LNCaP clone FGC (cell line): ENCODE results near the gene MCM7.
A peak's percentile ranks its signal among the peaks of the same experiment; 100 is the strongest.
"Not testable (repeated sequence)": the region's sequence is repeated elsewhere in the genome, so short reads cannot be mapped to it uniquely, and the experiment has no call there.

Source experiments
- DNase-seq: peaks from one replicate; pipeline ENCODE4 v3.0.0-alpha.2; 2011; ENCODE audit warnings: low read depth
- H3K4me3 ChIP-seq: 2 replicates; pipeline ENCODE4 v1.5.1; 2011; ENCODE audit warnings: mild to moderate bottlenecking, low read depth, low read length, control low read depth
- TF ChIP-seq, protein P1 (sequence below): IDR thresholded peaks from 2 replicates; pipeline ENCODE4 v1.5.1; 2012; ENCODE audit warnings: mild to moderate bottlenecking; ENCODE audit not compliant: control insufficient read depth, insufficient read depth; ENCODE audit errors: extremely low read depth

The MCM7 gene

GRCh38 chr7:100101016-100101862 lies at the start of gene MCM7, which contains the start of gene AP4M1:
MCM7 (minus strand) TSS chr7:100101397; CDS start chr7:100101294, 103 bp downstream.
AP4M1 (plus strand) TSS chr7:100101643; CDS start chr7:100101715, 72 bp downstream.
- TF ChIP-seq, protein P1, sequence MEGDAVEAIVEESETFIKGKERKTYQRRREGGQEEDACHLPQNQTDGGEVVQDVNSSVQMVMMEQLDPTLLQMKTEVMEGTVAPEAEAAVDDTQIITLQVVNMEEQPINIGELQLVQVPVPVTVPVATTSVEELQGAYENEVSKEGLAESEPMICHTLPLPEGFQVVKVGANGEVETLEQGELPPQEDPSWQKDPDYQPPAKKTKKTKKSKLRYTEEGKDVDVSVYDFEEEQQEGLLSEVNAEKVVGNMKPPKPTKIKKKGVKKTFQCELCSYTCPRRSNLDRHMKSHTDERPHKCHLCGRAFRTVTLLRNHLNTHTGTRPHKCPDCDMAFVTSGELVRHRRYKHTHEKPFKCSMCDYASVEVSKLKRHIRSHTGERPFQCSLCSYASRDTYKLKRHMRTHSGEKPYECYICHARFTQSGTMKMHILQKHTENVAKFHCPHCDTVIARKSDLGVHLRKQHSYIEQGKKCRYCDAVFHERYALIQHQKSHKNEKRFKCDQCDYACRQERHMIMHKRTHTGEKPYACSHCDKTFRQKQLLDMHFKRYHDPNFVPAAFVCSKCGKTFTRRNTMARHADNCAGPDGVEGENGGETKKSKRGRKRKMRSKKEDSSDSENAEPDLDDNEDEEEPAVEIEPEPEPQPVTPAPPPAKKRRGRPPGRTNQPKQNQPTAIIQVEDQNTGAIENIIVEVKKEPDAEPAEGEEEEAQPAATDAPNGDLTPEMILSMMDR: no peak
- peak within 1 kb of the TSS; percentile 64 for H3K4me3 ChIP-seq
- DNase-seq: peak; percentile 96

- peak within 1 kb of the TSS; percentile 99 for H3K4me3 ChIP-seq
- peak; percentile 99 for DNase-seq
- TF ChIP-seq, protein P1: no peak
Measured at GRCh38 chr7:100148559-100149328, 47.5 kb upstream of the MCM7 start, which contains the start of gene LAMTOR4. LAMTOR4 (plus strand) TSS chr7:100148918; CDS start chr7:100148973, 55 bp downstream.

DNA sequence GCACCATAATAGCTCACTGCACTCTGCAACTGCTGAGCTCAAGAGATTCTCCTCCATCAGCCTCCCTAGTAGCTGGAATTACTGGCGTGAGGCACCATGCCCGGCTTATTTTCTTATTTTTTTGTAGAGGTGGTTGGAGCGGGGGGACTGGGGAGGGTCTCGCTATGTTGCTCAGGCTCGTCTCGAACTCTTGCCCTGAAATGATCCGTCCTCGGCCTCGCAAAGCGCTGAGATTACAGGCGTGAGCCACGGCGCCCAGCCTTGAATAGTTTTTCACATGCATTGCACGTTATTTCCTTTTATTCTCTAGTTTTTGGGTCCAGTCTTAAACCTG lies 47.0 kb upstream of the MCM7 start:
- TF ChIP-seq, protein P1: no peak

GRCh38 chr7:100147278-100147677 lies 46.1 kb upstream of the MCM7 start:
- TF ChIP-seq, protein P1: no peak
- H3K4me3 ChIP-seq: no peak overlapping the region
- no peak for DNase-seq

More for the DNA sequence above, 47.0 kb upstream of the MCM7 start:
- peak overlapping the region; percentile 99 for H3K4me3 ChIP-seq
- no peak for DNase-seq

GRCh38 chr7:100146350-100146749 lies 45.2 kb upstream of the MCM7 start:
- H3K4me3 ChIP-seq, DNase-seq: not testable (repeated sequence)

DNA sequence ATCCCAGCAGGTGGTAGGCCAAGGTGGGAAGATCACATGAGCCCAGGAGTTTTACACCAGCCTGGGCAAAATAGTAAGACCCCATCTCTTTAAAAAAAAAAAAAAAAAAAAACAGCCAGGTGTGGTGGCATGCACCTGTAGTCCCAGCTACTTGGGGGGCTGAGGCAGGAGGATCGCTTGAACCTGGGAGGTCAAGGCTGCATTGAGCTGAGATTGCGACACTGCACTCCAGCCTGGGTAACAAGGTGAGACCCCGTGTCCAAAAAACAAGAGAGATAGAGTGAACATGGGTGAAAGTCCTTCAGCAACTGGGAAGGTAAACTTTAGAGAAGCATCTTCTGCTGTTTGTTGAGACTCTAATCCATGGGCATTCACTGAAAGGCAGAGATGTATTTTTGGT lies 41.3 kb upstream of the MCM7 start:
- no peak for DNase-seq
- TF ChIP-seq, protein P1: no peak
- no peak overlapping the region for H3K4me3 ChIP-seq

- TF ChIP-seq, protein P1: no peak
- DNase-seq: no peak
- H3K4me3 ChIP-seq: no peak overlapping the region
Measured at GRCh38 chr7:100141555-100141949, 40.4 kb upstream of the MCM7 start.
